ENCODE measurements around the gene COPS9.

COPS9 gene

GRCh38 chr2:240179186-240179815 lies 43.2 kb upstream of the COPS9 start:
- H3K27ac ChIP-seq = no peak overlapping the region
- TF ChIP-seq ZFX (IDR thresholded peaks at IDR 0.05) = no peak

GRCh38 chr2:240178564-240178963 lies 42.5 kb upstream of the COPS9 start:
- TF ChIP-seq ZFX (IDR thresholded peaks at IDR 0.05) (no peak), CTCF (conservative IDR thresholded peaks at IDR 0.05) (no peak)
- no peak overlapping the region for H3K27ac ChIP-seq

GRCh38 chr2:240174496-240174895 lies 38.4 kb upstream of the COPS9 start:
- H3K27ac ChIP-seq = no peak overlapping the region
- TF ChIP-seq CTCF (conservative IDR thresholded peaks at IDR 0.05) (no peak), ZFX (IDR thresholded peaks at IDR 0.05) (no peak)

GRCh38 chr2:240172071-240172895 lies 36.2 kb upstream of the COPS9 start:
- H3K27ac ChIP-seq = no peak overlapping the region
- no peak for TF ChIP-seq CTCF (conservative IDR thresholded peaks at IDR 0.05)
- no peak for TF ChIP-seq ZFX (IDR thresholded peaks at IDR 0.05)

GRCh38 chr2:240170883-240171282 lies 34.8 kb upstream of the COPS9 start:
- TF ChIP-seq ZFX (IDR thresholded peaks at IDR 0.05) (no peak), CTCF (conservative IDR thresholded peaks at IDR 0.05) (no peak)
- H3K27ac ChIP-seq = no peak overlapping the region

- no peak for TF ChIP-seq ZFX (IDR thresholded peaks at IDR 0.05)
- TF ChIP-seq CTCF (conservative IDR thresholded peaks at IDR 0.05) = no peak
- no peak overlapping the region for H3K27ac ChIP-seq
These were observed 34.2 kb upstream of the COPS9 start for GRCh38 chr2:240170354-240170735.

- no peak overlapping the region for H3K27ac ChIP-seq
- TF ChIP-seq ZFX (IDR thresholded peaks at IDR 0.05) (no peak), CTCF (conservative IDR thresholded peaks at IDR 0.05) (no peak)
These were observed 33.6 kb upstream of the COPS9 start for GRCh38 chr2:240169486-240170353.

Data from C4-2B (cell line).